ENCODE data around the gene PRDM11.

DNA sequence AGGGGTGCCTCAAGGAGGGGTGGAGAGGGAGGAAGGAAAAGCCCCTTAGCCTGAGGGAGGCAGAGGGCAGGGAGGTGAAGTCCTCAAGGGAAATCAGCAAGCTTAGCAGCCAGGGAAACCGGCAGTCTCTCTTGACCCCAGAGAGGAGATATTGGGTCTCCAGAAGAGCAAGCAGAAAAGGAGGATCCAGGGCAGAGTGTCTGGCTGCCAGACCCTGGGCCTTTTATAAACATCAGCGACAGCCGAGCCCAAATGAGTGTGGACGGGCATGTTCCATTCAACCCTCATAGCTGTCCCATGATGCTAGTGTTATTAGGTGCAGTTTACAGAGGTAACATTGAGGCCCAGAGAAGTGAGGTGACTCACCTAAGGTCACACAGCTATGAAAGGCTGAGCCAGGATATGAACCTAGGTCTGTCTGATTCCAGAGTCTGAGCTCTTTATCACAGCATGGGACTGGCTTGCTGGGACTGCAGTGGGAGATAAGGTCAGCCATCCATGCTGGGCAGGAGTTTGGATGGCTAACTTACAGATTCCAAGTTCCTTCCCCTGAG is 9.3 kb downstream of the PRDM11 start:
- TF ChIP-seq CTCF (IDR thresholded peaks at IDR 0.05) (no peak), POLR2A (IDR thresholded peaks at IDR 0.05) (no peak)

Measured in body of pancreas (tissue), 4 donors.